WTC11 (cell line): Measurements from ENCODE around the gene HS1BP3. TPM values are rescaled to one million over a fixed set of nuclear protein-coding genes. Genes with fewer than 3 reads are reported as not detected.

Experiments
- ATAC-seq: fragments of 200-7000 bp; cut with Tn5 transposase; 2 replicates; pipeline ENCODE4 v1.10.0; 2021; ENCODE audit warnings: mild to moderate bottlenecking, moderate library complexity
- CTCF ChIA-PET: fragments of 300-600 bp; sonication (Branson Sonifier 250); formaldehyde crosslinking; loops from one replicate; lab custom pipeline; 2021; ENCODE audit warnings: antibody characterized with exemption; lab: Charles Lee
- POLR2A ChIA-PET: fragments of 350-600 bp; sonication (Branson Sonifier 250); formaldehyde crosslinking; loops from one replicate; lab custom pipeline; 2021; ENCODE audit warnings: antibody characterized with exemption; lab: Charles Lee
- DNase-seq: peaks from one replicate; pipeline ENCODE4 v3.0.0; 2021; ENCODE audit warnings: low spot score
- H3K27ac Mint-ChIP-seq: 2 replicates; pipeline ENCODE4 v1.8.0; 2021; ENCODE audit warnings: mixed read lengths
- H3K27me3 Mint-ChIP-seq: 2 replicates; pipeline ENCODE4 v1.8.0; 2021; ENCODE audit warnings: low read depth, mild to moderate bottlenecking, moderate library complexity, mixed read lengths
- H3K36me3 Mint-ChIP-seq: 2 replicates; pipeline ENCODE4 v1.8.0; 2021; ENCODE audit warnings: mixed read lengths
- H3K4me1 Mint-ChIP-seq: 2 replicates; pipeline ENCODE4 v1.8.0; 2022; ENCODE audit warnings: mixed read lengths
- H3K4me3 Mint-ChIP-seq: 2 replicates; pipeline ENCODE4 v1.8.0; 2021; ENCODE audit warnings: mild to moderate bottlenecking, moderate library complexity, mixed read lengths
- H3K9me3 Mint-ChIP-seq: 2 replicates; pipeline ENCODE4 v1.8.0; 2021; ENCODE audit warnings: mixed read lengths
- ELF4 ChIP-seq: sonication (generic); formaldehyde crosslinking; IDR thresholded peaks from 2 replicates; pipeline ENCODE4 v1.8.1; 2022; ENCODE audit warnings: low read depth, mild to moderate bottlenecking, moderate library complexity, missing genetic modification reagents
- ESRRA ChIP-seq: sonication (generic); formaldehyde crosslinking; IDR thresholded peaks from 2 replicates; pipeline ENCODE4 v1.8.1; 2022; ENCODE audit warnings: mild to moderate bottlenecking, missing genetic modification reagents, borderline replicate concordance
- KAT7 ChIP-seq: sonication (generic); formaldehyde crosslinking; IDR thresholded peaks from 2 replicates; pipeline ENCODE4 v1.8.1; 2023; ENCODE audit warnings: missing genetic modification reagents, mild to moderate bottlenecking, borderline replicate concordance
- TEAD1 ChIP-seq: sonication (generic); formaldehyde crosslinking; IDR thresholded peaks from 2 replicates; pipeline ENCODE4 v1.8.0; 2022; ENCODE audit warnings: mild to moderate bottlenecking, missing genetic modification reagents
- ZNF219 ChIP-seq: sonication (generic); formaldehyde crosslinking; IDR thresholded peaks from 2 replicates; pipeline ENCODE4 v1.8.0; 2023; ENCODE audit warnings: missing genetic modification reagents, mild to moderate bottlenecking, borderline replicate concordance
- ZNF232 ChIP-seq: sonication (generic); formaldehyde crosslinking; IDR thresholded peaks from 2 replicates; pipeline ENCODE4 v1.8.0; 2022; ENCODE audit warnings: mild to moderate bottlenecking, missing genetic modification reagents
- ZNF317 ChIP-seq: sonication (generic); formaldehyde crosslinking; IDR thresholded peaks from 2 replicates; pipeline ENCODE4 v1.8.1; 2023; ENCODE audit warnings: low read depth, mild to moderate bottlenecking, moderate library complexity, missing genetic modification reagents, borderline replicate concordance
- ZNF416 ChIP-seq: fragments of 250-450 bp; sonication (Bioruptor Pico); IDR thresholded peaks from 2 replicates; pipeline ENCODE4 v1.9.0; 2021; ENCODE audit warnings: mild to moderate bottlenecking, inconsistent platforms
- total RNA-seq: library from RNA; stranded (reverse); gene quantifications from 3 replicates; pipeline ENCODE4 v1.2.3, GENCODE V29; 2021
- TF ChIP-seq, protein P1 (sequence below): fragments of 200-600 bp; IDR thresholded peaks from 2 replicates; pipeline ENCODE4 v1.8.0; 2022; ENCODE audit warnings: antibody characterized with exemption
- TF ChIP-seq, protein P2 (sequence below): sonication (generic); formaldehyde crosslinking; IDR thresholded peaks from 2 replicates; pipeline ENCODE4 v1.8.0; 2023; ENCODE audit warnings: mild to moderate bottlenecking, missing genetic modification reagents
- TF ChIP-seq, protein P3 (sequence below): sonication (generic); formaldehyde crosslinking; IDR thresholded peaks from 2 replicates; pipeline ENCODE4 v1.8.0; 2022; ENCODE audit warnings: mild to moderate bottlenecking, missing genetic modification reagents
- TF ChIP-seq, protein P4 (sequence below): sonication (generic); formaldehyde crosslinking; IDR thresholded peaks from 2 replicates; pipeline ENCODE4 v1.8.0; 2022; ENCODE audit warnings: mild to moderate bottlenecking, missing genetic modification reagents
- TF ChIP-seq, protein P5 (sequence below): sonication (generic); formaldehyde crosslinking; IDR thresholded peaks from 2 replicates; pipeline ENCODE4 v1.8.1; 2022; ENCODE audit warnings: mild to moderate bottlenecking, missing genetic modification reagents, moderate library complexity, borderline replicate concordance
- TF ChIP-seq, protein P6 (sequence below): sonication (generic); formaldehyde crosslinking; IDR thresholded peaks from 2 replicates; pipeline ENCODE4 v1.8.0; 2023; ENCODE audit warnings: missing genetic modification reagents, mild to moderate bottlenecking, borderline replicate concordance
- TF ChIP-seq, protein P7 (sequence below): sonication (generic); formaldehyde crosslinking; IDR thresholded peaks from 2 replicates; pipeline ENCODE4 v1.8.1; 2023; ENCODE audit warnings: mild to moderate bottlenecking, missing genetic modification reagents, borderline replicate concordance

The HS1BP3 gene
- total RNA-seq, 1 experiment from 2014 or later = 17.9 TPM

DNA sequence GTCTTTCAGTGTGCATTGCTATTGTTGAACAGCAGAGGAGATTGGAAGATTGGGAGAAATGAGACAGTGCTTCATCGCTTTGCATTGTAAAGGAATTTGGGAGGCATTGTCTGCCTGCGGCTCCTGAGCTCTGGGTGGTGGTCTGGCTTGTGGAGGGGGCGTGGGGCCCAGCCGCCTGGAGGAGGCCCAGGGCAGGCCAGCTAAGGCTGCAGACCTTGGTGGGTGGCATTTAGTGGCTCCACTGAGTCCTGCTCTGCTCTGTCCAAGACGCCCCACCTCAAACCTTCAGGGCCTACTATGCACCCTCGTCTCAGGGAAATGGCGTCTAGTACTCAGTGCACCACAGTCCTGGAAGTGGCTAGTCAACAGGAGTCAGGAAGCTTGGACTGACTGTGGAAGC, 5.7 kb upstream of the HS1BP3 start (continued):
- TF ChIP-seq, protein P1, sequence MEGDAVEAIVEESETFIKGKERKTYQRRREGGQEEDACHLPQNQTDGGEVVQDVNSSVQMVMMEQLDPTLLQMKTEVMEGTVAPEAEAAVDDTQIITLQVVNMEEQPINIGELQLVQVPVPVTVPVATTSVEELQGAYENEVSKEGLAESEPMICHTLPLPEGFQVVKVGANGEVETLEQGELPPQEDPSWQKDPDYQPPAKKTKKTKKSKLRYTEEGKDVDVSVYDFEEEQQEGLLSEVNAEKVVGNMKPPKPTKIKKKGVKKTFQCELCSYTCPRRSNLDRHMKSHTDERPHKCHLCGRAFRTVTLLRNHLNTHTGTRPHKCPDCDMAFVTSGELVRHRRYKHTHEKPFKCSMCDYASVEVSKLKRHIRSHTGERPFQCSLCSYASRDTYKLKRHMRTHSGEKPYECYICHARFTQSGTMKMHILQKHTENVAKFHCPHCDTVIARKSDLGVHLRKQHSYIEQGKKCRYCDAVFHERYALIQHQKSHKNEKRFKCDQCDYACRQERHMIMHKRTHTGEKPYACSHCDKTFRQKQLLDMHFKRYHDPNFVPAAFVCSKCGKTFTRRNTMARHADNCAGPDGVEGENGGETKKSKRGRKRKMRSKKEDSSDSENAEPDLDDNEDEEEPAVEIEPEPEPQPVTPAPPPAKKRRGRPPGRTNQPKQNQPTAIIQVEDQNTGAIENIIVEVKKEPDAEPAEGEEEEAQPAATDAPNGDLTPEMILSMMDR = no peak

DNA sequence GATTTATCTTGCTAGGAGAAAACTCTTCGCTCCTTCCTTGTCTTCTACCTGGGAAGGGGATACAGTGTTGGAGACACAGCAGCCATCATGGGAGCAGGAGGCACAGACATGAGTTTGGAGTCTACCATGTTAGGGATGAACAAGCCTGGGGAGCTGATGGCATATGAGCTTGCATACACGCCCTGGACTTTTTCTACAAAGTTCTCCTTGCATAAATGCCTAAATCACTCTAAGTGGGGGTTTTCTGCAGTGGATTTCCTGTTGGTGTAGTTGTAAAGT, 3.6 kb upstream of the HS1BP3 start:
- ATAC-seq (no peak), DNase-seq (no peak)
- POLR2A ChIA-PET = no interaction called here
- H3K27me3 Mint-ChIP-seq = peaks cover 18% of the 10 kb centered on the region
- peaks cover 16% of the 10 kb centered on the region for H3K4me1 Mint-ChIP-seq
- H3K36me3 Mint-ChIP-seq = no peaks in the 10 kb centered on the region
- H3K27ac Mint-ChIP-seq = no peak overlapping the region
- no peaks in the 10 kb centered on the region for H3K9me3 Mint-ChIP-seq
- TF ChIP-seq ELF4 (CRISPR knock-in tag) (no peak), KAT7 (no peak), ZNF416 (CRISPR knock-in tag) (no peak), ZNF317 (CRISPR knock-in tag) (no peak), ZNF232 (CRISPR knock-in tag) (no peak), ZNF219 (CRISPR knock-in tag) (no peak), TEAD1 (CRISPR knock-in tag) (no peak), ESRRA (CRISPR knock-in tag) (no peak)
- TF ChIP-seq, protein P2, sequence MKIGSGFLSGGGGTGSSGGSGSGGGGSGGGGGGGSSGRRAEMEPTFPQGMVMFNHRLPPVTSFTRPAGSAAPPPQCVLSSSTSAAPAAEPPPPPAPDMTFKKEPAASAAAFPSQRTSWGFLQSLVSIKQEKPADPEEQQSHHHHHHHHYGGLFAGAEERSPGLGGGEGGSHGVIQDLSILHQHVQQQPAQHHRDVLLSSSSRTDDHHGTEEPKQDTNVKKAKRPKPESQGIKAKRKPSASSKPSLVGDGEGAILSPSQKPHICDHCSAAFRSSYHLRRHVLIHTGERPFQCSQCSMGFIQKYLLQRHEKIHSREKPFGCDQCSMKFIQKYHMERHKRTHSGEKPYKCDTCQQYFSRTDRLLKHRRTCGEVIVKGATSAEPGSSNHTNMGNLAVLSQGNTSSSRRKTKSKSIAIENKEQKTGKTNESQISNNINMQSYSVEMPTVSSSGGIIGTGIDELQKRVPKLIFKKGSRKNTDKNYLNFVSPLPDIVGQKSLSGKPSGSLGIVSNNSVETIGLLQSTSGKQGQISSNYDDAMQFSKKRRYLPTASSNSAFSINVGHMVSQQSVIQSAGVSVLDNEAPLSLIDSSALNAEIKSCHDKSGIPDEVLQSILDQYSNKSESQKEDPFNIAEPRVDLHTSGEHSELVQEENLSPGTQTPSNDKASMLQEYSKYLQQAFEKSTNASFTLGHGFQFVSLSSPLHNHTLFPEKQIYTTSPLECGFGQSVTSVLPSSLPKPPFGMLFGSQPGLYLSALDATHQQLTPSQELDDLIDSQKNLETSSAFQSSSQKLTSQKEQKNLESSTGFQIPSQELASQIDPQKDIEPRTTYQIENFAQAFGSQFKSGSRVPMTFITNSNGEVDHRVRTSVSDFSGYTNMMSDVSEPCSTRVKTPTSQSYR (CRISPR knock-in tag) = no peak
- TF ChIP-seq, protein P3, sequence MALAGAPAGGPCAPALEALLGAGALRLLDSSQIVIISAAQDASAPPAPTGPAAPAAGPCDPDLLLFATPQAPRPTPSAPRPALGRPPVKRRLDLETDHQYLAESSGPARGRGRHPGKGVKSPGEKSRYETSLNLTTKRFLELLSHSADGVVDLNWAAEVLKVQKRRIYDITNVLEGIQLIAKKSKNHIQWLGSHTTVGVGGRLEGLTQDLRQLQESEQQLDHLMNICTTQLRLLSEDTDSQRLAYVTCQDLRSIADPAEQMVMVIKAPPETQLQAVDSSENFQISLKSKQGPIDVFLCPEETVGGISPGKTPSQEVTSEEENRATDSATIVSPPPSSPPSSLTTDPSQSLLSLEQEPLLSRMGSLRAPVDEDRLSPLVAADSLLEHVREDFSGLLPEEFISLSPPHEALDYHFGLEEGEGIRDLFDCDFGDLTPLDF = no peak
- TF ChIP-seq, protein P4, sequence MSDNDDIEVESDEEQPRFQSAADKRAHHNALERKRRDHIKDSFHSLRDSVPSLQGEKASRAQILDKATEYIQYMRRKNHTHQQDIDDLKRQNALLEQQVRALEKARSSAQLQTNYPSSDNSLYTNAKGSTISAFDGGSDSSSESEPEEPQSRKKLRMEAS (CRISPR knock-in tag) = no peak
- TF ChIP-seq, protein P5, sequence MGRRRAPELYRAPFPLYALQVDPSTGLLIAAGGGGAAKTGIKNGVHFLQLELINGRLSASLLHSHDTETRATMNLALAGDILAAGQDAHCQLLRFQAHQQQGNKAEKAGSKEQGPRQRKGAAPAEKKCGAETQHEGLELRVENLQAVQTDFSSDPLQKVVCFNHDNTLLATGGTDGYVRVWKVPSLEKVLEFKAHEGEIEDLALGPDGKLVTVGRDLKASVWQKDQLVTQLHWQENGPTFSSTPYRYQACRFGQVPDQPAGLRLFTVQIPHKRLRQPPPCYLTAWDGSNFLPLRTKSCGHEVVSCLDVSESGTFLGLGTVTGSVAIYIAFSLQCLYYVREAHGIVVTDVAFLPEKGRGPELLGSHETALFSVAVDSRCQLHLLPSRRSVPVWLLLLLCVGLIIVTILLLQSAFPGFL = no peak
- TF ChIP-seq, all 79 proteins: peak for 0
- CTCF ChIA-PET = interaction anchor here (1.6 to 4.7 kb wide), 2 partner anchors 19 to 22 kb away, joined by 4 to 25 read pairs; no protein-coding TSS in a partner anchor
- no peak overlapping the region for H3K4me3 Mint-ChIP-seq

DNA sequence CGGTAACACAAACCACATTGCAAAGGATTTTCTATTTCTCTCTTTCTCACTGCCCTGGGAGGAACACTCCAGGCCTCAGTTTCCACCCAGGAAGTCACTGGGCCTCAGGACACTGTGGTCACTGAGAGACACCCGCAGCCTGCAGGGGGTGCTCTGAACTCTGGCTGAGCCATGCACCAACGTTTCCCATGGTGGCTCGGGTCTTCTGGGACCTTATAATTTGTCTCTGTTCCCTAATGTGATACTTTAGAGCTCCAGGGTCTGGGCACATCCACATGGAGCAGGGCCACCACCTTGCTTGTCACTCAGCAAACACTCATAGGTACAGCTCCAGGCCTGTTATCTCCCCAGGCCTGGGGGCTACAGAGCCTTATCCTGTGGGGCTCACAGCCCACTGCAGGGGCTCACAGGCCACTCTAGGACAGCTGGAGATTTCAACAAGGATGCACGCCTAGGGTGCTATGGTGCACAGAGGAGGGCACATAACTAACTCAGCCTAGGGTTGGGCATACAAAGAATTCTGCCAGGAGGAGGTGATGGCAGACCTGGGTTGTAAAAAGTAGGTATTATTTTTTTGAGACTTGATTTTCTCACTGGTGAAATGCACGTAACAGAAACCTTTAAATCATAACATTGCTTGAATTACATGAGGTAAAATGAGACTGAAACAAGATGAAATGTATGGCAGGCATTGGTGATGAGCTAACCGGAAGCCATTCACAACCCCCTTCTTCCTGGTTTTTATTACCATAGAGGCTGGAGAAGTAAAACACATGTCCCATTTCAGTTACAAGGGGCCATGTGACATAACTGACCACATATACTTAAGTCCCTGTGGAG, 3.0 kb upstream of the HS1BP3 start:
- CTCF ChIA-PET = interaction anchor here (0.7 to 4.7 kb wide), 4 partner anchors 7 to 309 kb away, joined by 3 to 77 read pairs (median 14); no protein-coding TSS in a partner anchor
- Mint-ChIP-seq H3K27me3 (peaks cover 17% of the 10 kb centered on the region), H3K4me3 (no peak overlapping the region), H3K4me1 (peaks cover 20% of the 10 kb centered on the region), H3K36me3 (no peaks in the 10 kb centered on the region), H3K9me3 (no peaks in the 10 kb centered on the region), H3K27ac (no peak overlapping the region)
- ATAC-seq = no peak
- POLR2A ChIA-PET = no interaction called here
- DNase-seq = no peak
- TF ChIP-seq, protein P6, sequence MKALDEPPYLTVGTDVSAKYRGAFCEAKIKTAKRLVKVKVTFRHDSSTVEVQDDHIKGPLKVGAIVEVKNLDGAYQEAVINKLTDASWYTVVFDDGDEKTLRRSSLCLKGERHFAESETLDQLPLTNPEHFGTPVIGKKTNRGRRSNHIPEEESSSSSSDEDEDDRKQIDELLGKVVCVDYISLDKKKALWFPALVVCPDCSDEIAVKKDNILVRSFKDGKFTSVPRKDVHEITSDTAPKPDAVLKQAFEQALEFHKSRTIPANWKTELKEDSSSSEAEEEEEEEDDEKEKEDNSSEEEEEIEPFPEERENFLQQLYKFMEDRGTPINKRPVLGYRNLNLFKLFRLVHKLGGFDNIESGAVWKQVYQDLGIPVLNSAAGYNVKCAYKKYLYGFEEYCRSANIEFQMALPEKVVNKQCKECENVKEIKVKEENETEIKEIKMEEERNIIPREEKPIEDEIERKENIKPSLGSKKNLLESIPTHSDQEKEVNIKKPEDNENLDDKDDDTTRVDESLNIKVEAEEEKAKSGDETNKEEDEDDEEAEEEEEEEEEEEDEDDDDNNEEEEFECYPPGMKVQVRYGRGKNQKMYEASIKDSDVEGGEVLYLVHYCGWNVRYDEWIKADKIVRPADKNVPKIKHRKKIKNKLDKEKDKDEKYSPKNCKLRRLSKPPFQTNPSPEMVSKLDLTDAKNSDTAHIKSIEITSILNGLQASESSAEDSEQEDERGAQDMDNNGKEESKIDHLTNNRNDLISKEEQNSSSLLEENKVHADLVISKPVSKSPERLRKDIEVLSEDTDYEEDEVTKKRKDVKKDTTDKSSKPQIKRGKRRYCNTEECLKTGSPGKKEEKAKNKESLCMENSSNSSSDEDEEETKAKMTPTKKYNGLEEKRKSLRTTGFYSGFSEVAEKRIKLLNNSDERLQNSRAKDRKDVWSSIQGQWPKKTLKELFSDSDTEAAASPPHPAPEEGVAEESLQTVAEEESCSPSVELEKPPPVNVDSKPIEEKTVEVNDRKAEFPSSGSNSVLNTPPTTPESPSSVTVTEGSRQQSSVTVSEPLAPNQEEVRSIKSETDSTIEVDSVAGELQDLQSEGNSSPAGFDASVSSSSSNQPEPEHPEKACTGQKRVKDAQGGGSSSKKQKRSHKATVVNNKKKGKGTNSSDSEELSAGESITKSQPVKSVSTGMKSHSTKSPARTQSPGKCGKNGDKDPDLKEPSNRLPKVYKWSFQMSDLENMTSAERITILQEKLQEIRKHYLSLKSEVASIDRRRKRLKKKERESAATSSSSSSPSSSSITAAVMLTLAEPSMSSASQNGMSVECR (CRISPR knock-in tag) = no peak
- TF ChIP-seq, protein P7, sequence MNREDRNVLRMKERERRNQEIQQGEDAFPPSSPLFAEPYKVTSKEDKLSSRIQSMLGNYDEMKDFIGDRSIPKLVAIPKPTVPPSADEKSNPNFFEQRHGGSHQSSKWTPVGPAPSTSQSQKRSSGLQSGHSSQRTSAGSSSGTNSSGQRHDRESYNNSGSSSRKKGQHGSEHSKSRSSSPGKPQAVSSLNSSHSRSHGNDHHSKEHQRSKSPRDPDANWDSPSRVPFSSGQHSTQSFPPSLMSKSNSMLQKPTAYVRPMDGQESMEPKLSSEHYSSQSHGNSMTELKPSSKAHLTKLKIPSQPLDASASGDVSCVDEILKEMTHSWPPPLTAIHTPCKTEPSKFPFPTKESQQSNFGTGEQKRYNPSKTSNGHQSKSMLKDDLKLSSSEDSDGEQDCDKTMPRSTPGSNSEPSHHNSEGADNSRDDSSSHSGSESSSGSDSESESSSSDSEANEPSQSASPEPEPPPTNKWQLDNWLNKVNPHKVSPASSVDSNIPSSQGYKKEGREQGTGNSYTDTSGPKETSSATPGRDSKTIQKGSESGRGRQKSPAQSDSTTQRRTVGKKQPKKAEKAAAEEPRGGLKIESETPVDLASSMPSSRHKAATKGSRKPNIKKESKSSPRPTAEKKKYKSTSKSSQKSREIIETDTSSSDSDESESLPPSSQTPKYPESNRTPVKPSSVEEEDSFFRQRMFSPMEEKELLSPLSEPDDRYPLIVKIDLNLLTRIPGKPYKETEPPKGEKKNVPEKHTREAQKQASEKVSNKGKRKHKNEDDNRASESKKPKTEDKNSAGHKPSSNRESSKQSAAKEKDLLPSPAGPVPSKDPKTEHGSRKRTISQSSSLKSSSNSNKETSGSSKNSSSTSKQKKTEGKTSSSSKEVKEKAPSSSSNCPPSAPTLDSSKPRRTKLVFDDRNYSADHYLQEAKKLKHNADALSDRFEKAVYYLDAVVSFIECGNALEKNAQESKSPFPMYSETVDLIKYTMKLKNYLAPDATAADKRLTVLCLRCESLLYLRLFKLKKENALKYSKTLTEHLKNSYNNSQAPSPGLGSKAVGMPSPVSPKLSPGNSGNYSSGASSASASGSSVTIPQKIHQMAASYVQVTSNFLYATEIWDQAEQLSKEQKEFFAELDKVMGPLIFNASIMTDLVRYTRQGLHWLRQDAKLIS (CRISPR knock-in tag) = no peak
